HG03135 (cell line): ENCODE results near the gene HERC3.

ENCODE experiments used
- ATAC-seq: cut with Tn5 transposase; IDR thresholded peaks from one replicate; pipeline ENCODE4 v1.9.1; 2021; ENCODE audit warnings: mild to moderate bottlenecking, moderate library complexity; ENCODE audit not compliant: unreplicated experiment

Gene HERC3

DNA sequence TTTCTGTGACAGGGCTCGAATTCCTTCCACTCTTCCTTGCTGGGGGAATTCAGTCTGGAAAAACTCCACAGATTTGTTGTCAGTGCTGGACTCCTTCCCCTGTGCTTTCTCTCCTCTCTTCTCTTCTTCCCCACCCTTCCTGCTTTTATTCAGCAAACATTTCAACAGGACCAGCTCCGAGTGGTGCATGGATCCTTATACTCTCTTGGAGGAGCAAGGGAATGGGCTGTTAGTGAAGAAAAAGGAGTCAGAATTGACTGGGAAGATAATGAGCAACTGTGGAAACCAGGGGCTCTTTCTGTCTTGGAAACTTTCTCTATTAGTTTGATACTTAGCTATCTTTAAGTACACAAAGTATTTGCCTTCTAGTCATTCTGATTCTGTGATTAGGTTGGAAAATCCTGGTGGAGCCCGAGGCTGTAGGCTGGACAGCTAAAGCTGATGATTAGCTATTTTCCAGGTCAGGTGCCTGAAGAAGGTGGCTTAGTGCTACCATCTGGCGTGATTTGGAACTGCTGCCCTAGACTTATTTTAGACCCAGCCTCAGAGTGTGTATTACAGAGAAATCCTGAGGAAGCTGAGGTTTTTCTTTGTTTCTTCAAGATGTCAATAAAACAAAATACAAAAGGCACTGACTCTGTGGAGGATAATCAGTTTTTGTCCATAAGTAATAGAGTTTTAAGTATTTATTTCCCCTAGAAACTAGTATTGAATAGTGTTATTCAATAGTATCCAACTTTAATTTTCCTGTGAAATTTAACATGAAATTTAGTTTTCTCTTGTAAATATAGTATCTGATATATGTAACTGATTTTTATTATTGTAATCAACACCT is 67.0 kb downstream of the HERC3 start:
- peak; percentile 93 for ATAC-seq

DNA sequence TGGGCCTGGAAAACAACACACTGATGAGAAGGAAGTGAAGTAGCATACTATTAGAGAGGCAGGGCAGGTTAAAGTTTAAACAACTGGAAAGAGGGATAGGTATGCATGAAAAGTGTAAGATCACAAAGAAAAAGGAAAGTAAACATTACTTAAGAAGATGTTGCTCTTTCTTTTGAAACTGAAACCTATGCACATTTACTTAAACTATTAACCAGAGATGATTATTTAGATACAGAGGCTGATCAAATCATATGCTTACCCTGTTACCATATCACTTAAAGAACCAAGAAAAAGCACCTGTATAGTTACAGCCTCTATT is 67.6 kb downstream of the HERC3 start:
- no peak for ATAC-seq

DNA sequence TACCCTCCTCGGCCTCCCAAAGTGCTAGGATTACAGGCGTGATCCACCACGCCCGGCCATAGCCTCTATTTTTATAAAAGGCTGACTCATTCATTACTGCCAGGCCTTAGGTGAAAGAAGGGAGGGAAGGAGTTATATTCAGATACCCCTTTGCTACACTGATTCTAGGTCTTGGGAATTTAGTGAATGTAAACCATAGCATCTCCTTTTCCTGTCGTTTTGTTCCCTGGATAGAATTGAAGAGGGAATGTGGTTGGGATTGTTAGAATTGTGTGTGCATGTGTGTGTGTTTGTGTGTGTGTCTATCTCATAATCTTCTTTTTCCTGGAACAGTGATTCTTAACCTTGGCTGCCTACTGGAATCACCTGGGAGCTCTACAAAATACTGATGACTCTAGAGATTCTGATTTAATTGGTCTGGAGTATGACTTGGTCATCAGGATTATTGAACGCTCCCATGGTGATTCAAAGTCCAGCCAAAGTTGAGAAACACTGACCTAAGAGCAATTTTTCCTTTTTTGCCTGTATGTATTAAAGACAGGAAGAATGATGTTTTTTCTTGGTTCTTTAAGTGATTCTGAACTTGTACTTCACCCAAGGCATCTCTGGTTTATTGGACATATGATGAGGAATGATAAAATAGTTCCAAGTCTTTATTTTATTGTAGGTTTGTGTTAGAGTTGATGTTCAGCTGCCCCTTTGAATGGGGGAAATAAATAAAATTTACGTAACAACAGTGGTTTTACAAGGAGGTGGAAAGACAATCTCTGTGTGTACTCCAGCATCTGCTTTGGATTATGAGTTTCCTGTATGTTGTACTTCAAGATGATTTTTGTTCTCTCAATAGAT is 68.4 kb downstream of the HERC3 start:
- ATAC-seq: no peak

DNA sequence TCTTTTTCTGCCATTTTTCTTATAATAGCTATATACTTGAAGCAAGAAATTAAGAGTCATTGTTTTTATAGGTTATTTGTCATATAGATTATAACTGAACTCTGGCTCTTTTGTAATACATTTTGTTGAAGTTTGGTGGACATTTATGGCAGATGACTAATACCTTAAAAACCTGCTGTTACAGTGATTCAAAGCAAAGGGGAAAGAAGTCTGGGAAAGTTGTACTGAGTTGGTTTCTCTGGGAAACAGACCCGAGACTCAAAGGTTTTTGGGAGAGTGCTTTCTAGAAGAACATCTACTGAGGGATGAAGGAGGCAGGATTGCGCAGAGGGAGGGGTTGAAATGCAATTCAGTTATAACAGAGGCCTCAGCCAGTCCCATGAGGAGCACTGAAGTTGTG is 69.5 kb downstream of the HERC3 start:
- no peak for ATAC-seq

DNA sequence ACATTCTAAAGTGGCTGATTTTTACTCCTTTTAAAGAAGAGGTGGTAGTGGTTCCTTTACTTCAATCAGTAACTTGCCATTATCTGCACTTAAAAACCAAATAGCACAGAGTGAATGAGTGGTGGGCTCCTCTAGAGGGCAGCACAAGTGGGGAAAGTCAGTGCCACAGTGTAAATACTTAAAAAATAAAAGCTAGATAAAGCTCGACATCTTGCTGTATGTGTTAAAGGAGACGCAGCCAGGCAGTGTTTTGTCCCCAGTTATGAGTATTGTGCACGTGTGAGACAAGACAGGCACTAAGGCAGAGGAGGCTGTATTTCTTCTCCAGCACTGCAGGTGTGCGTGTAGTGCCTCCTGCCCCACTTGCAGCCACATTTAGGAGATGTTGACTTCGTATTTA is 80.7 kb downstream of the HERC3 start:
- ATAC-seq: peak; percentile 65

DNA sequence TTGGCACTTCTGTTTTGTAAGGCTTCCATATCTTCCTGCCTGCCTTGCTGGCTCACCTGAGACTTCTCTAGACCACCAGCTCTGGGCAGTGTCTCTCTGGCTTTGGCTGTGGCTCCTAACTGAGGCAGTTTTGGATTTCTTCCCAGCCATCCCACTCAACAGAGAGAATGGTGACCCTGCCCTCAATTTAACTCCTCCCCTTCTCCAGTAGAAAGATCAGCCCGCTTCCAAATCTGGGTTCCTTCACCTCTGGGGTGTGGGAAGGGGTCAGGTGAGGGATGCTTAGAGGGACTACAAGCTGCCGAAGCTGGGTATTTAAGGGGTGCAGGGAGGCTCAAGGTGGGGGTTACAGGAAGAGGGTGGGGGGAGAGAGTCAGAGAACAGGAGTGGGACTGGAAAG is 81.6 kb downstream of the HERC3 start:
- ATAC-seq: no peak

DNA sequence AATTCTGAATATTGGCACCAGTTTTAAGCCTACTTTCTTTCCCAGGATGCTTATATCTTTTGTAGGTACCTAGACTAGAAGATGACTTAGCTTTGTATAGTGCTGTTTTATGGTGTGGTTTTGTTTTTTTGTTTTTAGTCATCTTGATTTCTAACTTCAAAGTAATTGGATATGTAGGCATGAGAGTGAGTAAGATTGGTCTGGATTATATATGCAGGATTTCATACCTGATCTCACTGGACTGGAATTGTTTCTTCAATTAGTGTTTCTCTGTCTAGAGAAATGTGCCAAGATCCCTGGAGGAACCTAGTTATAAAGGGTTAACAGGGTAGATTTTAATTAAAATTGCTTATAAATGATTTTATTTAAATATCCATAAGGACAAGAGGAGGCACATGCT is 82.3 kb downstream of the HERC3 start:
- ATAC-seq: no peak

DNA sequence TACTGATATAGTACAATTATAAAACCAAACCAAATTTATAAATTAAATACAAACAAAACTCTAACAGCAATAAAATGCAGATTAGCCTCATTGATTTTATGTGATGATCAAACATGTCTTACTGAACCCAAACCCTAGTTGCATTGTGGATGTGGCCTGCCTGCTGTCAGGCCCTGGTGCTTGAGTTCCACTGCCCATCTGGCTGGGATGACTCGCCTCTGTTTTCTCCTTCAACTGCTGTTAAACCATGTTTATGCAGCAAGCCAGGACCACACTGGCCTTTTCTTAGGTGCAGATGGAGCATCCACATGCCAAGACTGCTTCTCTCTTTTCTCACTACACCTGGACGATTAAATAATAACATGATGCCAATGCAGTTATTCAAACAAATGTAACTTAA is 82.7 kb downstream of the HERC3 start:
- no peak for ATAC-seq

DNA sequence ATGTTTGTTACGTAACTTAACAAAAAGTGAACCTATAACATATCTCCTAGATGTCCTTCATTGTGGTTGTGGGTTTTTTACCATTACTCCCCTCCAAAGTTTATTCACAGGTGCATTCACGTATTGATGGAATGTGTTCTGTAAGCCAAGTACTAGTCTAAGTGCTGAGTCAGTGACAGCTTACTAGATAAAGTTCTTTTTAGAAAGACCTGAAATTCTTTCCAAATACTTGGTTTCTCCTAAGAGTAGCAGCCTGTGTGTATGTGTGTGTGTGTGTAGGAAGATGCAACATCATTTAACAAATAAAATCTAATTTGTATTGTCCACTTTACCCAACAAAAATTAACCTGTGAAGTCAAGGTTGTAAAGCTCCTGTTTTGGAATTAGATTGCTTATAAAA is 83.3 kb downstream of the HERC3 start:
- no peak for ATAC-seq

DNA sequence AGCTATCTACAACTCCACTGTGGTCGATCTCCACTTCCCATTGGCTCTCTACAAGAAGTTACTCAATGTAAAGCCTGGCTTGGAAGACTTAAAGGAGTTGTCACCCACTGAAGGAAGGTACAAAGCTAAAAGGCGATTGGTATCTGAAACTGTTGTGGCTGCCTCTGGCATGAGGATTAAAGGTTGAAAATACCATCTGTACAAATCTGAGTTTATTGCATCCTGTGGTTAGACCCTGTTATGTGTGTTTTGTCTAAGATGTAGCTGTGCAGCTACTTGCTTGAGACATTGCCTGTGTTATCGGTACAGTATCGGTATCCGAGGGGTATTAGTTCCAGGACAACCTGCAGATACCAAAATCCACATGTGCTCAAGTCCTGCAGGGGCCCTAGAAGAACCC is 88.9 kb downstream of the HERC3 start:
- no peak for ATAC-seq

DNA sequence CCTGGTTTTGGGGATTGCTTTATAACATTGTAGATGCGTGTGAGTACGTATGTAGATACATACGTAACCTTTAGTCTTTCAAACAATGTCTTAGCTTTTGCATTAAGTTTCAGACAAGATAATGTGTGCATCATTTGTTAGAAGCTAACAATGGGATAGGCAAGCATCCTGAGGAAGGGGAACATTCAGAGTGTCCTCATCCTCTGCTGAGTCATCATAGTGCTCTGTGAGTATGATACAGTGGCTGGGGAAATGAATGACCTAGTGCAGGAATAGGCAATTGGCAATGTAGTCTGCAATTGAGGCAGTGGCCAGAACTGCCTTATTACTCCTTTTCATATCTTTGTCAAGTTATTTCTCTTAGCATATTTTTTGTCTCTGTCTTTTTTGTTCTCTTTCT is 98.1 kb downstream of the HERC3 start:
- ATAC-seq: no peak

DNA sequence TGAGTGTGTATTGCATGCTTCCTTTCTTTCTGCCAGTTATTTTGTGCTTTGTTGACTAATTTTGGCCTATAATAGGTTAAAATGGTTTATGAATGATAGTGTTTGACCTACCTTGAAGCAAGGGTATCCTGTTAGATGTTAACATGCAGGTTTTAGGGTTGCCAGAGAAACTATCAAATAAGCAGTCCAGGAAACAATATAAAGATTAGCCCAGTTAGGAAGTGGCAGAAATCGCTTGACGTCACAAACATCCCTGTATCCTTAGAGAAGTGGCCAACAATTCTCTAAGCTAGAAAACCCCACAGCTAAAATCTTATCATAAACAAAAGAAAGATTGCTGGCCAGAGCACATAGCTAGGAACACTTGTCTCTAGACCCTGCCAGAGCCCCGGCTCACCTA is 101.5 kb downstream of the HERC3 start:
- ATAC-seq: no peak

DNA sequence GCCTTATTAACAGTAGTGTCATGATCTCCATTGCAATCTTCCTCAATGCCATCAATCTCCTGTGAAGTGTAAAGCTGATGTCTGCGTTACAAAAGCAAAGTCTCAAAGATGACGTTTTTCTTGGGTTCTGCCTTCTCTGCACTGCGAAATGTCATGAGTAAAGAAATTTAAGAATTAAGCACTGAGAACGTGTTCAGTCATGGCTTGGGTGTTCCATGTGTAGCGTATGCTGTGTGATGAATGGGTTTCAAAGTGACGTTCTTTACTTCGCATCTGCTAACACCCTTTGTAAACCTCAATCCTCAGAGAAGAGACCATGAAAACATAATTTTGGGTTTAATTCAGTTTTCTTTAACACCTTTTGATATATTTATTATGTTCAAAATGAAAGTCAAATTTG is 104.3 kb downstream of the HERC3 start:
- ATAC-seq: no peak

DNA sequence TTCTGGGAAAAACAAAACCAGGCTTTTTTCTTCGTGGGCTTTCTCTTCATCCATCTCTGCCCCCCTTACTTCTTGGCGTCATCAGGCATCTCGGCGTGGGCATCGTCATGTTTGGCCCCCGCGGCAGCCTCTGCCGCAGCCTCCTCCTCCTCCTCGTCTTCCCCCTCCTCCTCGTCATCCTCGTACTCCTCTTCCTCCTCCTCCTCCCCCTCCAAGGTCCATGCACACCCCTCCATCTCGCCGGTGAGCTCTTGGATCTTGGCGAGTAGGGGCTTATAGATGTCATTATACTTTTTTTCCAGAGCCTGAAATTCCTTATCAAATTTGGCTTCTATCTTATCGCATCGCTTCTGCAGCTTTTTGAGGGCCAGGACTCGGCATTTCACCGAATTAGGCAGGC is 104.9 kb downstream of the HERC3 start:
- no peak for ATAC-seq

DNA sequence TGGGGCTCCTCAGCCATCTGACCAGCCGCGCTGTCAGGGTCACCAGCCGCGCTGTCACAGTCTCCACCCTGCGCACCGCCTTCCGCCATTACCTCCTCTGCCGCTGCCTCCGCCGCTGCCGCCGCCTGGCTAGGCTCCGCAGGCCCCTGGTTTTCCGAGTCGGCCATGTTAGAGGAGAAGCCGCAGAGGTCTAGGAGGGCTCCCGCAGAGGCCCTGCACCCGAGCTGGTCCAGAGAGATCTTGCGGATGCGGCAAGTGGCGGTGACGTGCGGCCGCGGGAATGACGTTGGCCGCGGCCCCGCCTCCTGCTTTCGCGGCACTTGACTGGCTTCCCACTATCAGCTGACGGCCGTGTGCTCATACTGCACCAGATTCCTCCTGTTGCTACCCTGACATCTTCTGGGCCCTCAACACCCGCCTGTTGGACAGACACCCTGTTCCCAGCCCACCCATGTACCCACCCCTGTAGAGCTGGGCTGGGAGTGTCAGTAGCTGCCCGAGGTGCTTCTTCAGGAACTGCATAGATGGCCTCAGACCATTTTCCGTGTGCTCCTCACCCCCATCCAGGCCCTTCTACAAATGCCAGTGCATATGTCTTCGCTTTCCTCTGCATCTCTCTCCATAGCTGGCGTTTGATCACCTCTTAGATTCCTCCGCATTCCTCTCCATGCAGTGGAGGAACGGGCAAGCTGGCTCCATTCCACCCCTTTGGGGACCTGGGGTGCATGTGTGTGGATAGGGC is 105.5 kb downstream of the HERC3 start, which contains the start of gene NAP1L5:
TSS of gene NAP1L5 (minus strand) at position 242 of the 742 bp plus-strand sequence. CDS start at position 167, 75 bp downstream.
- peak; percentile 87 for ATAC-seq

DNA sequence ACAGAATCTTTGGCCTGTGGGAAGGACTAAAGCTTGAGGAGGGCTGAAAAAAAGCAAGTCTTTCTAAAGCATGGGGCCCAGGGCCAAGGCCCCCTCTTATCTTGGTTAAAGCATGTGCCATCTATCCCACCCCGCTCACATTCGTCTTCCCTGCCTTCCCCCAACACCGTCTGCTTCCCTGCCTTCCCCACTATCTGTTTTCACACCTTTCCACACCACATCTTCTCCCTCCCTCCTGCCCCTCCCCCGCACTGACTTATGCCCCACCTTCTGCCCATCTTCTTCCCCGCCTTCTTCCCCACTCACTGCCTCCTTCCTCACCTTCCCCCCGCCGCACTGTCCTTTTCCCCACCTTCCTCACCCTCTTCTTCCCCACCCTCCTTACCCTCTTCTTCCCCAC is 106.2 kb downstream of the HERC3 start:
- no peak for ATAC-seq

DNA sequence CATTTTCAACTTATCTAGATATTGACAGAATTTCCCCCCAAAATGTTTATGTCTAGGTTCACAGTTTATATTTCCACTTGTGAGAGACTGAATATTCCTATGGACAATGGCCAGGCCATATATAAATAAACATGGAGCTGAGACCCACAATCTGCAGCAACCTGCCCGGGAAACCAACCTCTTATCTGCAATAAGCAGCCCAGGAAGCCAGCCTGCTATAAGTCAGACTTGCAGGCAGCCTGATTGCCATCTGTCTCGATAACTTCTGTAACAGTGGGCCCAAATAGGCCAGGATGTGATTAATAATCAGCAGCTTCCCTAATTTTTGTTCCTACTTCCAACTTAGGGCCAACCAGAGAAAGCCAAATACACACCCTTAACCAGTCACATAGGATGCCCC is 110.5 kb downstream of the HERC3 start:
- no peak for ATAC-seq

DNA sequence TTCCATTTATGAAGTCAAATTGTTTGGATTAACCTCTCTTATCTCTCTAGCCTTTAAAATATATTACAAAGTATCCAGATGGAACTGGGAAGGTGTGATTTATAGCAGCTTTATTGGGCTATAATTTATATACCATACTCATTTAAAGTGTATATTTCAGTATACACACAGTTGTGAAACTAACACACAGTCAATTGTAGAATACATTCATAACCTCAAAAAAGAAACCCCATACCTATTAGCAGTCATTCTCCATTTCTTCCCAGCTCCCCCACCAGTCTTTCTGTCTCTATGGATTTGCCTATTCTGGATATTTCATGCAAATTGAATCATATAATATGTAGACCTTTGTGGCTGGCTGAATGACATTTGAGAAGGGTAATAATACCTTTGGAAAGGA is 112.9 kb downstream of the HERC3 start:
- ATAC-seq: no peak

DNA sequence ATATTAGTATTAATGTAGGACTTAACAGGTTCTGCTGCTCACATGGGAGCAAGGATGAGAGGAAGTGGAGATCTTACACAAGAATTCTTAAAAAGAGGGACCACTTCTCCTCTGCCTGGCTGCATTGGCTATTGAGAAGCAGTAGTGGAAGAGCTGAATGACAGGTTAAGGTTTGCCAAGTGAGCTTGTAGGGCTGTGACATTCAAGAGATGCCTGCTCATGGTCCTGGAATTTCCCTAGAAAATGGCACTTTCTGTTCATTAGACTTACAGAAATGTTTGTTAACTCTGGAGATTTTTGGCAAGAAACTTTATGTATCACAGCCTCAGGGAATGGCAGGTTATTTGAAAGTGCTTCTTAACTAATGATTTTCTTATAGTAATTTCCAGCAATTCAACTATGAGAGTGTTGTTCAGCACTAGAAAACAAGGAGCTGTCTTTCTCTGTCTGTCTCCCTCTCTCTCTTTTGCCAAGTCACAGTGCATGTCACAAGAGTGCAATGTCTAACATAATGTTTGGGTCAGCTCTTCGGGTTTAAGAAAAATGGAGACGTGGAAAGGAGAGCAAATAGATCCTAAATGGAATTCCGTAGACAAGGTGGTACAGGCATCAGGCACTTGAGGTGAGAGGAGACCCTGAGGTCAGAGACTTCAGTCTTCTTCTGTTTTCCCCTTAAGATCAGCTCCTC is 113.7 kb downstream of the HERC3 start:
- no peak for ATAC-seq

DNA sequence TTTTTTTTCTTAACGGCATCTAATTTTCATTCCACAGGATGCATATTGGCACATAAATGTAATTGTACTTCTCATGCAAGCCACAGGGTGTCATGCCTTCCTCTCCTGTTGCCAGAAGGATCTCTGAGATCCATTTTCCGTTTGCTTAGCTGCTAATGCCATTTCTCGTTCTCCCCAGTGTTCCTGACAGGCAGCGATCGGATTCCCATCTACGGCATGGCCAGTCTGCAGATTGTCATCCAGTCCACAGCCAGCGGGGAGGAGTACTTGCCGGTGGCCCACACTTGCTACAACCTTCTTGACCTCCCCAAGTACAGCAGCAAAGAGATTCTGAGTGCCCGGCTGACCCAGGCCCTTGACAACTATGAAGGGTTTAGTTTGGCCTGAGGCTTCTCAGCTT is 114.3 kb downstream of the HERC3 start:
- no peak for ATAC-seq

DNA sequence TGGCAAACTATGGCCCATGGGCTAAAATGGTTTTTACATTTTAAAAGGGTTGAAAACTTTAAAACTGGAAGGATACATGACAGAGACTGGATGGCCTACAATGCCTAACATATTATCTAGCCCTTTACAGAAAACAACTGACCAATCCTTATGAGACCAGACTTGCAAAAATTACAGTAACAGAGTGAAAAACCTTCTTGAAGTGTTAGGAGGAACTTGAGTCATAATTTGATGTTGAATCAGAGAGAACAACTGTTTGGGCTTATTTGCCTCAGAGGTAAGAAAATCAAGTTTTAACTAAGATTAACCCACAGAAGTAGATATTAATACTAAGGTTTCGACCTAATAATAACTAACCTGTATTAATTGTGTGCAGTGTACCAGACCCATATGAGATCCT is 117.7 kb downstream of the HERC3 start:
- no peak for ATAC-seq
